HG02642 (cell line): ENCODE data around the gene SLIT3.

Experiments
- ATAC-seq: cut with Tn5 transposase; IDR thresholded peaks from one replicate; pipeline ENCODE4 v1.9.1; 2021; ENCODE audit warnings: mild to moderate bottlenecking; ENCODE audit not compliant: unreplicated experiment, poor library complexity

Gene SLIT3

GRCh38 chr5:169300468-169301385, at the start of gene SLIT3:
SLIT3 (minus strand) TSS chr5:169301139; CDS start chr5:169300709, 430 bp downstream.
- no peak for ATAC-seq

- no peak for ATAC-seq
These were observed 49.1 kb upstream of the SLIT3 start for GRCh38 chr5:169350016-169350415.

GRCh38 chr5:169347786-169348185, 46.8 kb upstream of the SLIT3 start:
- no peak for ATAC-seq

- no peak for ATAC-seq
These were observed 43.7 kb upstream of the SLIT3 start for GRCh38 chr5:169344629-169345028.

- no peak for ATAC-seq
These were observed 42.8 kb upstream of the SLIT3 start for GRCh38 chr5:169343766-169344165.

GRCh38 chr5:169341556-169341955, 40.6 kb upstream of the SLIT3 start:
- ATAC-seq = no peak

- ATAC-seq = peak; percentile 87
These were observed 38.9 kb upstream of the SLIT3 start for GRCh38 chr5:169339869-169340268.

GRCh38 chr5:169336242-169336641, 35.3 kb upstream of the SLIT3 start:
- no peak for ATAC-seq

- ATAC-seq = no peak
These were observed 34.9 kb upstream of the SLIT3 start for GRCh38 chr5:169335806-169336205.

- no peak for ATAC-seq
These were observed 32.6 kb upstream of the SLIT3 start for GRCh38 chr5:169333518-169333917.

GRCh38 chr5:169331292-169331852, 30.4 kb upstream of the SLIT3 start:
- ATAC-seq = no peak

- ATAC-seq = no peak
These were observed 27.5 kb upstream of the SLIT3 start for GRCh38 chr5:169328401-169328800.

- ATAC-seq = no peak
These were observed 24.3 kb upstream of the SLIT3 start for GRCh38 chr5:169325273-169325672.

GRCh38 chr5:169318556-169318955, 17.6 kb upstream of the SLIT3 start:
- no peak for ATAC-seq

GRCh38 chr5:169307646-169308045, 6.7 kb upstream of the SLIT3 start:
- no peak for ATAC-seq

- no peak for ATAC-seq
These were observed 4.4 kb upstream of the SLIT3 start for GRCh38 chr5:169305366-169305765.

GRCh38 chr5:169304175-169304574, 3.2 kb upstream of the SLIT3 start:
- ATAC-seq = no peak

GRCh38 chr5:169303119-169303515, 2.2 kb upstream of the SLIT3 start:
- ATAC-seq = no peak

GRCh38 chr5:169302491-169303118, 1.7 kb upstream of the SLIT3 start:
- ATAC-seq = peak; percentile 71

GRCh38 chr5:169301986-169302385, 1.0 kb upstream of the SLIT3 start:
- ATAC-seq = peak; percentile 3

GRCh38 chr5:169301386-169301934, 521 bp upstream of the SLIT3 start:
- no peak for ATAC-seq
